Left hindlimb (tissue), 1 donor: ENCODE results near the gene SF3B1.
A peak's percentile ranks its signal among the peaks of the same experiment; 100 is the strongest.
"Not testable (repeated sequence)": the region's sequence is repeated elsewhere in the genome, so short reads cannot be mapped to it uniquely, and the experiment has no call there.

Experiments
- DNase-seq: peaks from one replicate; pipeline ENCODE4 v3.0.0-alpha.2; 2018

SF3B1 gene

GRCh38 chr2:197379308-197379917 lies 55.4 kb downstream of the SF3B1 start:
- DNase-seq, result not testable (repeated sequence)

GRCh38 chr2:197378494-197379307 lies 56.1 kb downstream of the SF3B1 start:
- peak; percentile 36 for DNase-seq

GRCh38 chr2:197378086-197378485 lies 56.7 kb downstream of the SF3B1 start:
- DNase-seq, result no peak

GRCh38 chr2:197377670-197378069 lies 57.2 kb downstream of the SF3B1 start:
- no peak for DNase-seq

- DNase-seq, result no peak
Measured at GRCh38 chr2:197372592-197372991, 62.2 kb downstream of the SF3B1 start.

GRCh38 chr2:197370664-197371063 lies 64.2 kb downstream of the SF3B1 start:
- DNase-seq, result not testable (repeated sequence)

GRCh38 chr2:197369933-197370320 lies 64.9 kb downstream of the SF3B1 start:
- no peak for DNase-seq

GRCh38 chr2:197369228-197369932 lies 65.4 kb downstream of the SF3B1 start:
- DNase-seq, result no peak

GRCh38 chr2:197368412-197368811 lies 66.4 kb downstream of the SF3B1 start:
- DNase-seq, result no peak

GRCh38 chr2:197363998-197364397 lies 70.8 kb downstream of the SF3B1 start:
- no peak for DNase-seq

- no peak for DNase-seq
Measured at GRCh38 chr2:197360744-197361156, 74.1 kb downstream of the SF3B1 start.

GRCh38 chr2:197359859-197360258 lies 75.0 kb downstream of the SF3B1 start:
- no peak for DNase-seq

GRCh38 chr2:197358931-197359330 lies 75.9 kb downstream of the SF3B1 start:
- DNase-seq, result no peak

GRCh38 chr2:197357986-197358385 lies 76.8 kb downstream of the SF3B1 start:
- no peak for DNase-seq

GRCh38 chr2:197356136-197356535 lies 78.7 kb downstream of the SF3B1 start:
- DNase-seq, result no peak

- DNase-seq, result no peak
Measured at GRCh38 chr2:197354169-197354558, 80.7 kb downstream of the SF3B1 start.

GRCh38 chr2:197353393-197354168 lies 81.2 kb downstream of the SF3B1 start:
- no peak for DNase-seq

- DNase-seq, result no peak
Measured at GRCh38 chr2:197349699-197350098, 85.1 kb downstream of the SF3B1 start.

GRCh38 chr2:197348721-197349360 lies 86.0 kb downstream of the SF3B1 start:
- no peak for DNase-seq

GRCh38 chr2:197345846-197346370 lies 88.9 kb downstream of the SF3B1 start:
- no peak for DNase-seq

- DNase-seq, result not testable (repeated sequence)
Measured at GRCh38 chr2:197343968-197344367, 90.9 kb downstream of the SF3B1 start.

- DNase-seq, result no peak
Measured at GRCh38 chr2:197340591-197340990, 94.2 kb downstream of the SF3B1 start.
